GM12801 (cell line): Measurements from ENCODE around the gene CAPN10.

Experiments used
- CTCF ChIP-seq: IDR thresholded peaks from one replicate; pipeline ENCODE4 v1.5.1; 2011; ENCODE audit warnings: control low read depth; ENCODE audit not compliant: insufficient read length; ENCODE audit errors: extremely low read depth

The CAPN10 gene

GRCh38 chr2:240596491-240596931 lies 10.0 kb downstream of the CAPN10 start:
- TF ChIP-seq CTCF: no peak

DNA sequence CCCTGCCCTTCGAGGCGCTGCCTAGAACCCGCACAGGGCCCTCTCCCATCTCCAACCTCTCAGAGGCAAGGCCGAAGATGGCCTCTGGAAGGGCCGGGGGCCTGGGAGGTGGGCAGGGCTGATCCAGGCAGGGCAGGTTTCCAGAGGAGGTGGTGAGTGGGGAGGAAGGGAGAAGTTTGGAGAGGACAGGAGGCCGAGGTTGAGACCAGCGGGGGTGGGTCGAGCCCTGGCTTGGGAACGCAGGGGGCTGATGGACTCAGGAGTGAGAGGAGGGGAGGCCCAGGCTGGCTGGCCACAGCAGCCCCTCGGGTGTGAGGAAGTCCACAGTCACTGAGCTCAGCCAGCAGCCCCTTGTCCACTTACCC lies 10.5 kb downstream of the CAPN10 start:
- TF ChIP-seq CTCF: no peak

DNA sequence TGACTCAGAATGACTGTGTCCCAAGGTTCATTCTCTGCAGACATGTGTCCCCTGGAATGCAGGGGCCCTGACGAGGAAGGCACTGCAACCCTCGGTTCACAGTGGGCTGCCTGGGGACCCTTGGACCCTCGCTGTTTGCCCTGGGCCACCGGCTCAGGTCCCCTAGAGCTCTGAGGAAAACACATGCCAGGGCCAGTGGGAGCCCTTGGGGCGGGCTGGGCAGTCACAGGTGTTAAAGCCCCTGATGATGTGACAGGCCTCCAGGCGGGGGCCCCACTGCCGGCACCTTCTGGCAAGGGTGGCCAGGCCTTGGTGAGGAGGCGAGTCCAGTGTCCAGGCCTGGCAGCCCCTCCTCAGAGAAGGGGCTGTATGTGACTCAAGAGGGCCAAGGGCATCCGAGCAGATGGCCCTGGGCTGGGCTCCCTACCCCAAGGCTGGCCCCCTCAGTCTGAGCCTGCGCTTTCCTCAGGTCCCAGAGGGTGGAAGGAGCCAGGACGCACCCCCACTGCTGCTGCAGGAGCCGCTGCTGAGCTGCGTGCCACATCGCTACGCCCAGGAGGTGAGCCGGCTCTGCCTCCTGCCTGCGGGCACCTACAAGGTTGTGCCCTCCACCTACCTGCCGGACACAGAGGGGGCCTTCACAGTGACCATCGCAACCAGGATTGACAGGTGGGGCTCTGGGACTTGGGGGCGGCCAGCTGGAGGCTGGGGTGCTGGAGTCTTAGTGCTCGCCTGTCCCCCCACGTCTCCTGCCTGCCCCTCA lies 11.1 kb downstream of the CAPN10 start:
- TF ChIP-seq CTCF: no peak

DNA sequence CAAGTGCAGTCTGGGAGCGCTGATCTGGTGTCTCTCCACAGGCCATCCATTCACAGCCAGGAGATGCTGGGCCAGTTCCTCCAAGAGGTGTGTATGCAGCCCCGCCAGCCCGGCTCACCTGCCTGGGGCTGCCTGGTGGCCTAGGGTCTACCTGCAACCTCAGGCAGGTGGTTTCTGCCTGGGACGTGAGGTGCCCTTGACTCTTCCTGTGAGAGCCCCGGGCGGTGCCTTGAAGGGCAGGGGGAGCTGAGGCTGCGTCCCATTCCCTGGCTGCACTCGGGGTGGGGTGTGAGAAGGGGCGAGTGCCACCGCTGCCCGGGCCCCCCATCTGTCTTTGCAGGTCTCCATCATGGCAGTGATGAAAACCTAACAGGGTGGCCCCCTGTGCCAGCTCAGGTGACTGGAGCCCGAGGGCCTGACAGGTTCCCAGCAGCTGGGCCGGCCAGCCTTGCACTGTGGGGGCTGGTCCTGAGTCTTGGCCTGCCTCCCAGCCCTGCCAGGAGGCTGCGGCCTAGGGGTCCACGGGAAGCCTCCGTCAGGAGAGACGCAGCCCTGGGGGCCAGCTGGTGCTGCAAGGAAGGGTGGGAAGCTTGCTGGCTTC lies 11.9 kb downstream of the CAPN10 start:
- no peak for TF ChIP-seq CTCF

GRCh38 chr2:240599141-240599583 lies 12.6 kb downstream of the CAPN10 start:
- no peak for TF ChIP-seq CTCF

- TF ChIP-seq CTCF: no peak
Observed at GRCh38 chr2:240600451-240600961, 14.0 kb downstream of the CAPN10 start.

DNA sequence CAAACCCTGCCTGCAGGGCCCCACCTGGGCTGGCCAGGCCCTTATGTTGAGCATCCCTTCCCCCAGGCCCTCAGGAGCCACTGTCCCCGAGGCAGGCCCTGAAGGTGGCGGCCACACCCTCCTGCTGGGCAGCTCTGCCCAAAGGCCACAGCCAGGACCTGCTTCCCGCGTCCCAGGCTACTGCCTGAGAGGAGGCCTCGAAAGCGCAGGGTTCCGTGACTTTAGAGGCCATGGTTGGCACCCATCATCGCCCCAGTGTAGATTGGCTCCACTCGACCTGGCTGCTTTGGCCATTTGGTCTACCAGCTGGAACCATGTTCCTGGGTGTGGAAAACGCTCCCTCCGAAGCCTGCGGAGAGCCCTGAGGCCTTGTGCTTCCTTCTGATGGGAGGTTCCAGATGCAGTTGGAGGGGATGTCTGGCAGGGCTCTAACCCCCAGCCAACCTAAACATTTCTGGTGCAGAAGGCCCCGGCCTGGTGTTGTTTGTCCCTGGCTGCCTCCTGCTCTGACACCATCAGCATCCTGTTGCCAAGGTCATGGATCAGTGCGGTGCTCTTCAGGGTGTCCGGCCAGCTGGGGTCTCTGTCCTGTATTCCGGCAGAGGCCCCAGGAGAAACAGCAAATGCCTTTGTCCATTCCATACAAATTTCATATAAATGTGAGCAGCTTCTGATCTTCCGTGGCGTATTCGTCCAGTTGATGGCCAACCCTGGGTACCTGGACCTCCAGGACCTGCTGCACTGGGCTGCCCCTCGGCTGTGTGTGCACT lies 14.7 kb downstream of the CAPN10 start:
- TF ChIP-seq CTCF: no peak
